ENCODE measurements around the gene SRSF3. TPM values are rescaled to one million over a fixed set of nuclear protein-coding genes. Genes with fewer than 3 reads are reported as not detected.

Gene SRSF3
- total RNA-seq, result 58.7 TPM

- peak; percentile 97 for ATAC-seq
Measured at GRCh38 chr6:36594029-36594815, at the start of gene SRSF3. Gene SRSF3, plus strand, starts transcription at chr6:36594362. Its CDS starts 2,401 bp downstream, at chr6:36596763.

GRCh38 chr6:36545767-36546307 lies 48.3 kb upstream of the SRSF3 start:
- no peak for ATAC-seq
- DNase-seq (ENCODE audit: low spot score), result no peak

More at GRCh38 chr6:36594029-36594815, at the start of gene SRSF3:
- DNase-seq (ENCODE audit: low spot score), result peak; percentile 98

- no peak for DNase-seq (ENCODE audit: low spot score)
- peak; percentile 30 for ATAC-seq
Measured at GRCh38 chr6:36546308-36546919, 47.7 kb upstream of the SRSF3 start.

DNA sequence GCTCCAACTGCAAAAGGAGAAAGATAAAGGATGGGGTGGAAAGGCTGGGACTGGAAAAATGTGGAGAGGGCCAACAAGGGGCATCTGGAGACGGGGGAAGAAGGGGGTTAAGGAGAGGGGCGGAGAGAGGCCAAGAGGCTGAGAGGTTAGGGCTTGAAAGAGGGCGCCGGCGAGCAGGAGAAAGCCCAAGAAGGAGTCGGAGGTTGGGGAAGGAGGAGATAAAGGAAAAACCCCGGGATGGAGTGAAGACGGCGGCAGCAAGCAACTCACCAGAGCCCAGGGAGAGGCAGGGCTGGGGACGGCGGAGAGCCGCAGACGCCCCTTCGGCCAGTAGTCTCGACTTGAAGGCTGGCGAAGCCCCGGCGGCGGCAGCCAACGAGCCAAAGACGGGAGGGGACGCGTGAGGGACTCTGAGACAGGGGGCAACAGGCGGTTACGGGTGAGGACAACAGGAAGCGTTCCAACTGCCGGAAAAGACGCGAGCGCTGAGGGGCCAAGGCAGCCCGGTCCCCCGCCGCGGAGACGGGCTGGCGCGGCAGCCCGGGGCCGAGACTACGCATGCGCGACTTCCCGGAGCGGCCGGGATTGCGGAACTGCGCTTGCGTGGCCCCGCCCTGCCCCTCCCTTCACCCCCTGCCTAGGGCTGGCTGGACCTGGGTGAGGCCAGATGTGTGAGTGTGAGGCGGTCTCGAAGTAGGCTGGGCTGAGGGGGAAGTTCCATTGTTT lies 47.1 kb upstream of the SRSF3 start, which contains the start of gene STK38:
Gene STK38, minus strand, starts transcription at position 560 of the 726 bp plus-strand sequence. CDS start 7,277 bp downstream, outside the sequence.
- ATAC-seq (peak; percentile 95), DNase-seq (ENCODE audit: low spot score) (peak; percentile 94)

GRCh38 chr6:36547646-36548400 lies 46.3 kb upstream of the SRSF3 start:
- ATAC-seq (no peak), DNase-seq (ENCODE audit: low spot score) (no peak)

DNA sequence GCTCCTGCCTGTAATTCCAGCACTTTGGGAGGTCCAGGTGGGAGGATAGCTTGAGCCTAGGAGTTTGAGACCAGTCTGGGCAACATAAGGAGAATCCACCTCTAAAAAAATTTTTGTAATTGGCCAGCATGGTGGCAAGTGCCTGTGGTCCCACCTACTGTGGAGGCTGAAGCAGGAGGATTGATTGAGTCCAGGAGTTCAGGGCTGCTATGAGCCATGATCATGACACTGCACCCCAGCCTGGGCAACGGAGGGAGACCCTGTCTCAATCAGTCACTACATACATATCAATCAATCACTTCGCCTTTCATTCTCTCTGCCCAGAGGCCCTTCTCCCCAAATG lies 45.8 kb upstream of the SRSF3 start:
- DNase-seq (ENCODE audit: low spot score) (no peak), ATAC-seq (no peak)

DNA sequence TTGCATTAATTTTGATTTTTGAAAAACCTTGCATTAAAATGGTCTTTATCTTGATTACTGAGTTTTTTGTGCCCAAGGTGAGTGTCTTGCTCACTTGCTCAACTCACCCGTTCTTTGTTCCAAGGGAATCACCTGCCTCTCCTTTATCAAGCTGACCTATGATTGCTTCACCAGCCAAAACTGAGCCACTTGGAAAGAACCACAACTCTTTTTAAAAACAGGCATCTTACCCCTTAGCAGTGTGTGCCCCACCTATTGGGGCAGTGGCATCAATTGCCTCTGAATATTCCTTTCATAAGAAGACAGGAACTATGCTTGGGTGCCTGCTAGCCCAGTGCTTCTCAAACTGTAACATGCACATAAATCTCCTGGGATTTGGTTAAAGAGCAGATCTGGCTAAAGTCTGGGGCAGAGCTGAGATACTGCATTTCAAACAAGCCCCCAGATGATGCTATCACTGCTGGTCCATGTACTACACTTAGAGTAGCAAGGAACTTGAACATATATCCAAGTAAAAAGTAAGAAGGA lies 43.6 kb upstream of the SRSF3 start:
- no peak for ATAC-seq
- no peak for DNase-seq (ENCODE audit: low spot score)

DNA sequence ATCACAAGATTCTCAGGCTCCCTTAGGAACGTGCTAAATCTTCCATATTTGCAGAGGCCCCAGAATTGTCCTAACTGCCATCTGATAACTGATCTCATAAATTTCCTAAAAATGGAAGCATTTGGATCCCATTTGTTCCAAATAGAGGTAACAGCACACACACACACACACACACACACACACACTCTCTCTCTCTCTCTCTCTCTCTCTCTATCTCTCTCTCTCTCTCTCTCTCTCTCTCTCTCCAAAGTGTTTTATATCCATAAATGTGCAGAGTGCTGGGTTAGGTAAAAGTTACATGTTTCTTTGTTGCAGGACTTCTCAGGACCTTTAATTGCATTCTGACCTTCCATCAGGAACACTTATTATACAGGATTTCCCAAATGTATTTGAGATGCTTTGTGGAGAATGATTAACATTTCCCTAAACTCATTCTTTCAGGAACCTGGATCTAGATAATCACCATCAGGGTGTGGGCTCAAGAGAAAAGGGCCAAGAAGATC lies 38.4 kb upstream of the SRSF3 start:
- no peak for ATAC-seq
- DNase-seq (ENCODE audit: low spot score), result no peak

- no peak for ATAC-seq
- peak; percentile 1 for DNase-seq (ENCODE audit: low spot score)
Measured at GRCh38 chr6:36556281-36556680, 37.9 kb upstream of the SRSF3 start.

- DNase-seq (ENCODE audit: low spot score) (no peak), ATAC-seq (no peak)
Measured at GRCh38 chr6:36559011-36559793, 35.0 kb upstream of the SRSF3 start.

DNA sequence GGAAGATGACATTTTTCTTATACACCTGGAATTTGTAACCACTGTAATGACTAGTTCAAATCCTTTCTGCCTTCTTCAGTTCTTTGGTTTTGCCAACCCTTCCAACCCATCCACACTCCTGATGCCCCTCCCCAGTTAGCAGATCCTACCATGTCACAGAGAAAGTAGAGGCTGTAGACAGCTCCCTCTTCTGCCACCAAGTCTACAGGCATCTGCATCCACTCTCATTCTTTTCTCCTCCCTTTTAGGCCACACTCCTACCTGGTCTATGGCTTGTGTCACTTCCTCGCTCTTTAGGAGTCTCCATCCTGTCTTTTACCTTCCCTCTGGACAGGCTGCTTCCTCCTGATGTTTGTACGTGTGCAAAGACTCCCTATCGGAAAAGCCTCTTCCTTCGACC lies 33.3 kb upstream of the SRSF3 start:
- no peak for DNase-seq (ENCODE audit: low spot score)
- ATAC-seq, result no peak

GRCh38 chr6:36563237-36563927 lies 30.8 kb upstream of the SRSF3 start:
- no peak for ATAC-seq
- DNase-seq (ENCODE audit: low spot score), result no peak

DNA sequence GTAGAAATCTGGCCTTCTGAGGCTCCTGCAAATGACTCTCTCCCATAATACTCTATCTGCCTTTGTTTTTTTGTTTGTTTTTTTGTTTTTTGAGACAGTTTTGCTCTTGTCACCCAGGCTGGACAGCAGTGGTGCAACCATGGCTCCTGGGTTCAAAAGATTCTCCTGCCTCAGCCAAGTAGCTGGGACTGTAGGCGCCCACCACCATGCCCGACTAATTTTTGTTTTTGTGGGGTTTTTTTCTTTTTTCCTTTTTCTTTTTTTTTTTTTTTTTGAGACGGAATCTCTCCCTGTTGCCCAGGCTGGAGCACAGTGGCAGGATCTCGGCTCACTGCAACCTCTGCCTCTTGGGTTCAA lies 30.3 kb upstream of the SRSF3 start:
- ATAC-seq (no peak), DNase-seq (ENCODE audit: low spot score) (no peak)

- ATAC-seq (peak; percentile 71), DNase-seq (ENCODE audit: low spot score) (peak; percentile 51)
Measured at GRCh38 chr6:36566418-36566905, 27.7 kb upstream of the SRSF3 start.

GRCh38 chr6:36570264-36570663 lies 23.9 kb upstream of the SRSF3 start:
- no peak for DNase-seq (ENCODE audit: low spot score)
- ATAC-seq, result no peak

DNA sequence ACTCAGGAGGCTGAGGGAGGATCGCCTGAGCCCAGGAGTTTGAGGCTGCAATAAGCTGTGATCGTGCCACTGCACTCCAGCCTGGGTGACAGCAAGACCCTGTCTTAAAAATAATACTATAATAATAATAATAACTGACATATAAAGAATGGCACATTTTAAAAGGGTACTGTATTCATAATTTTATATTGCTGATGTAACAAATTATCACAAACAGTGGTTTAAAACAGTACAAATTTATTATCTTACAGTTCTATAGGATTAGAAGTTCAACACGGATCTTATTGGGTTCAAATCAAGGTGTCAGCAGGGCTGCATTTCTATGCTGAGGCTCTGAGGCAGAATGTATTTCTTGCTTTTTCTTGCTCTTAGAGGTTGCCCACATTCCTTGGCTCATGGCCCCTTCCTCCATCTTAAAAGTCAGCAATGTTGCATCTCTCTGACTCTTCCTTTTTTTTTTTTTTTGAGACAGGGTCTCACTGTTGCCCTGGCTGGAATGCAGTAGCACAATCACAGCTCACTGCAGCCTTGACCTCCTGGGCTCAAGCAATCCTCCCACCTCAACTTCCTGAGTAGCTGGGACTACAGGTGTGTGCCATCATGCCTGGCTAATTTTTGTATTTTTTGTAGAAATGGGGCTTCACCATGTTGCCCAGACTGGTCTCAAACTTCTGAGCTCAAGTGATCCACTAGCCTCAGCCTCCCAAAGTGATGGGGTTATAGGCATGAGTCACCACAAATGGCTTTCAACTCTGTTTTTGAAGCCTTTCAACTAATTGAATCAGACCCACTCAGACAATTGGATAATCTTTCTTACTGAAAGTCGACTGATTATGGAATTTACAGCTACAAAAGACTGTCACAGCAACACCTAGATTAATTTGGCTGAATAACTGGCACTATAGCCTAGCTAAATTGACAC lies 22.8 kb upstream of the SRSF3 start:
- DNase-seq (ENCODE audit: low spot score), result no peak
- ATAC-seq, result no peak

All from left lobe of liver (tissue), 2 donors.